Endothelial cell of umbilical vein (primary cell): ENCODE measurements around the gene GDE1.

Experiments
- CTCF ChIP-seq, 2 donors: IDR thresholded peaks; 1 replicate in 1 of 2; 2 replicates in 1 of 2; pipeline ENCODE4 v1.5.1; 2011; ENCODE audit warnings: low read length in 2 of 2, mild to moderate bottlenecking in 2 of 2, moderate library complexity in 2 of 2, control low read depth in 1 of 2, inconsistent platforms in 1 of 2, low read depth in 1 of 2; ENCODE audit not compliant: insufficient read depth in 1 of 2; ENCODE audit errors: extremely low read depth in 1 of 2
- EZH2 ChIP-seq: IDR thresholded peaks from 2 replicates; pipeline ENCODE4 v1.6.1; 2012; ENCODE audit warnings: borderline replicate concordance, low read depth, mild to moderate bottlenecking, moderate library complexity, low read length, inconsistent platforms; ENCODE audit not compliant: severe bottlenecking
- MAX ChIP-seq: IDR thresholded peaks from 2 replicates; pipeline ENCODE4 v1.6.1; 2011; ENCODE audit not compliant: insufficient read depth, insufficient read length
- POLR2A ChIP-seq: IDR thresholded peaks from 2 replicates; pipeline ENCODE4 v1.6.1; 2012; ENCODE audit warnings: low read depth, mild to moderate bottlenecking, control low read depth, low read length
- POLR2AphosphoS5 ChIP-seq: IDR thresholded peaks from 2 replicates; pipeline ENCODE4 v1.6.1; 2012; ENCODE audit warnings: low read depth, mild to moderate bottlenecking, control low read depth, low read length, moderate library complexity; ENCODE audit not compliant: insufficient read depth

- TF ChIP-seq POLR2A: no peak
- no peak for TF ChIP-seq CTCF (IDR thresholded peaks at IDR 0.05; ENCODE audit: extremely low read depth in 1 of 2, insufficient read depth in 1 of 2, low read depth in 1 of 2, low read length in 2 of 2)
- TF ChIP-seq EZH2: no peak
- TF ChIP-seq POLR2AphosphoS5: no peak
- TF ChIP-seq MAX: no peak
These were observed 53.6 kb downstream of the GDE1 start for GRCh38 chr16:19468300-19468699.
